CD4-positive, alpha-beta T cell treated with Interleukin-4 for 4 hours (primary cell): ENCODE results near the gene NEUROD6.

Source experiments
- DNase-seq: peaks from one replicate; pipeline ENCODE4 v3.0.0-alpha.2; 2020

NEUROD6 gene

GRCh38 chr7:31340603-31341002 is at the start of gene NEUROD6:
NEUROD6 (minus strand) TSS chr7:31340726; CDS start chr7:31339268, 1,458 bp downstream.
- no peak for DNase-seq

GRCh38 chr7:31384466-31384865 is 43.9 kb upstream of the NEUROD6 start:
- DNase-seq: no peak

- DNase-seq: no peak
Observed at GRCh38 chr7:31382722-31383121, 42.2 kb upstream of the NEUROD6 start.

GRCh38 chr7:31373337-31374289 is 33.1 kb upstream of the NEUROD6 start:
- no peak for DNase-seq

GRCh38 chr7:31372231-31372959 is 31.9 kb upstream of the NEUROD6 start:
- DNase-seq: no peak

GRCh38 chr7:31371621-31372020 is 31.1 kb upstream of the NEUROD6 start:
- DNase-seq: no peak

- DNase-seq: no peak
Observed at GRCh38 chr7:31370609-31371008, 30.1 kb upstream of the NEUROD6 start.

- DNase-seq: no peak
Observed at GRCh38 chr7:31368620-31369019, 28.1 kb upstream of the NEUROD6 start.

- DNase-seq: no peak
Observed at GRCh38 chr7:31363496-31363895, 23.0 kb upstream of the NEUROD6 start.

GRCh38 chr7:31363051-31363450 is 22.5 kb upstream of the NEUROD6 start:
- DNase-seq: no peak

GRCh38 chr7:31362401-31362800 is 21.9 kb upstream of the NEUROD6 start:
- DNase-seq: no peak

- no peak for DNase-seq
Observed at GRCh38 chr7:31358467-31358866, 17.9 kb upstream of the NEUROD6 start.

- DNase-seq: no peak
Observed at GRCh38 chr7:31345421-31345820, 4.9 kb upstream of the NEUROD6 start.

- DNase-seq: no peak
Observed at GRCh38 chr7:31343516-31344305, 3.2 kb upstream of the NEUROD6 start.

- DNase-seq: no peak
Observed at GRCh38 chr7:31341141-31341540, 615 bp upstream of the NEUROD6 start.

GRCh38 chr7:31340051-31340450 is 475 bp downstream of the NEUROD6 start:
- DNase-seq: no peak

GRCh38 chr7:31338706-31339105 is 1.8 kb downstream of the NEUROD6 start:
- DNase-seq: no peak

- no peak for DNase-seq
Observed at GRCh38 chr7:31337002-31337565, 3.4 kb downstream of the NEUROD6 start.

- DNase-seq: no peak
Observed at GRCh38 chr7:31336202-31337001, 4.1 kb downstream of the NEUROD6 start.

- DNase-seq: no peak
Observed at GRCh38 chr7:31335884-31336201, 4.7 kb downstream of the NEUROD6 start.

GRCh38 chr7:31335161-31335856 is 5.2 kb downstream of the NEUROD6 start:
- no peak for DNase-seq
